SK-N-SH treated with all-trans-retinoic acid at 6 μM for 48 hours (cell line): ENCODE data around the gene SCMH1.

Experiments used
- ARNTL ChIP-seq: fragments of 450-650 bp; formaldehyde crosslinking; IDR thresholded peaks from 2 replicates; pipeline ENCODE4 v1.5.0; 2020; ENCODE audit warnings: low read depth, mild to moderate bottlenecking, moderate library complexity, borderline replicate concordance
- CSDC2 ChIP-seq: fragments of 250-450 bp; sonication (Bioruptor Pico); IDR thresholded peaks from 2 replicates; pipeline ENCODE4 v1.5.0; 2020; ENCODE audit warnings: mild to moderate bottlenecking, moderate library complexity
- ESRRG ChIP-seq: fragments of 250-450 bp; sonication (Bioruptor Pico); IDR thresholded peaks from 2 replicates; pipeline ENCODE4 v1.6.1; 2021; ENCODE audit warnings: mild to moderate bottlenecking
- GLIS3 ChIP-seq: fragments of 250-450 bp; sonication (Bioruptor Pico); IDR thresholded peaks from 2 replicates; pipeline ENCODE4 v1.5.0; 2020; ENCODE audit warnings: mild to moderate bottlenecking, moderate library complexity
- PPARA ChIP-seq: fragments of 250-450 bp; sonication (Bioruptor Pico); IDR thresholded peaks from 2 replicates; pipeline ENCODE4 v1.5.0; 2020; ENCODE audit warnings: mild to moderate bottlenecking, borderline replicate concordance
- SNAI2 ChIP-seq: fragments of 250-450 bp; sonication (Bioruptor Pico); IDR thresholded peaks from 2 replicates; pipeline ENCODE4 v1.5.0; 2020; ENCODE audit warnings: mild to moderate bottlenecking, moderate library complexity
- TCF4 ChIP-seq: fragments of 250-450 bp; sonication (Bioruptor Pico); IDR thresholded peaks from 2 replicates; pipeline ENCODE4 v1.8.0; 2021; ENCODE audit warnings: mild to moderate bottlenecking, moderate library complexity, borderline replicate concordance
- ZNF565 ChIP-seq: fragments of 450-650 bp; formaldehyde crosslinking; conservative IDR thresholded peaks from 2 replicates; pipeline ENCODE4 v1.5.0; 2020; ENCODE audit warnings: low read depth, mild to moderate bottlenecking, moderate library complexity
- TF ChIP-seq, protein P1 (sequence below): fragments of 250-450 bp; sonication (Bioruptor Pico); IDR thresholded peaks from 2 replicates; pipeline ENCODE4 v1.8.0; 2020; ENCODE audit warnings: mild to moderate bottlenecking, moderate library complexity, borderline replicate concordance

DNA sequence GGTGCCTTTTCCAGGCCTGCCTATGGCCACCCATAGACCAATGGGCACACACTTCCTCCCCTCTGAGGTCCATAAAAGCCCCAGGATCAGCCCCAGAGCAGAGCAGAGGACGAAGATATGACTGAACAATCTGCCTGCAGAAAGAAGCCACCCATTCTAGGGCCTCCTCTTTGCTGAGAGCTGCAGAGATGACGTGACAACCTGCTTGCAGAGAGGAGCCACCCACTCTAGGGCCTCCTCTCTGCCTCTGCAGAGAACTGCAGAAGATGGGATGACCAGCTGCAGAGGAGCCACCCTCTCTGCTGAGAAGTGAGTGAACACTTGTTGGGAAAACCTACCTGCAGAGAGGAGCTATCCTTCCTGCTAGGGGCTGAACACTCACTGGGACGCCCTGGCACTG is 79.7 kb downstream of the SCMH1 start:
- TF ChIP-seq ARNTL (CRISPR knock-in tag) = no peak
- TF ChIP-seq, protein P1, sequence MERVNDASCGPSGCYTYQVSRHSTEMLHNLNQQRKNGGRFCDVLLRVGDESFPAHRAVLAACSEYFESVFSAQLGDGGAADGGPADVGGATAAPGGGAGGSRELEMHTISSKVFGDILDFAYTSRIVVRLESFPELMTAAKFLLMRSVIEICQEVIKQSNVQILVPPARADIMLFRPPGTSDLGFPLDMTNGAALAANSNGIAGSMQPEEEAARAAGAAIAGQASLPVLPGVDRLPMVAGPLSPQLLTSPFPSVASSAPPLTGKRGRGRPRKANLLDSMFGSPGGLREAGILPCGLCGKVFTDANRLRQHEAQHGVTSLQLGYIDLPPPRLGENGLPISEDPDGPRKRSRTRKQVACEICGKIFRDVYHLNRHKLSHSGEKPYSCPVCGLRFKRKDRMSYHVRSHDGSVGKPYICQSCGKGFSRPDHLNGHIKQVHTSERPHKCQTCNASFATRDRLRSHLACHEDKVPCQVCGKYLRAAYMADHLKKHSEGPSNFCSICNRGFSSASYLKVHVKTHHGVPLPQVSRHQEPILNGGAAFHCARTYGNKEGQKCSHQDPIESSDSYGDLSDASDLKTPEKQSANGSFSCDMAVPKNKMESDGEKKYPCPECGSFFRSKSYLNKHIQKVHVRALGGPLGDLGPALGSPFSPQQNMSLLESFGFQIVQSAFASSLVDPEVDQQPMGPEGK = no peak
- no peak for TF ChIP-seq PPARA
- no peak for TF ChIP-seq ESRRG
- TF ChIP-seq SNAI2 (CRISPR knock-in tag) = no peak
- TF ChIP-seq TCF4 (CRISPR knock-in tag) = no peak
- TF ChIP-seq CSDC2 (CRISPR knock-in tag) = no peak
- TF ChIP-seq GLIS3 (CRISPR knock-in tag) = no peak
- no peak for TF ChIP-seq ZNF565 (CRISPR knock-in tag)
